AG08396 (cell line): Measurements from ENCODE around the gene STX7.

Experiments used
- DNase-seq: peaks from one replicate; pipeline ENCODE4 v3.0.0; 2012; ENCODE audit warnings: low spot score, mixed read lengths

The STX7 gene

GRCh38 chr6:132476688-132477087, 36.2 kb downstream of the STX7 start:
- DNase-seq, result no peak

- DNase-seq, result no peak
Measured at GRCh38 chr6:132475925-132476324, 37.0 kb downstream of the STX7 start.

DNA sequence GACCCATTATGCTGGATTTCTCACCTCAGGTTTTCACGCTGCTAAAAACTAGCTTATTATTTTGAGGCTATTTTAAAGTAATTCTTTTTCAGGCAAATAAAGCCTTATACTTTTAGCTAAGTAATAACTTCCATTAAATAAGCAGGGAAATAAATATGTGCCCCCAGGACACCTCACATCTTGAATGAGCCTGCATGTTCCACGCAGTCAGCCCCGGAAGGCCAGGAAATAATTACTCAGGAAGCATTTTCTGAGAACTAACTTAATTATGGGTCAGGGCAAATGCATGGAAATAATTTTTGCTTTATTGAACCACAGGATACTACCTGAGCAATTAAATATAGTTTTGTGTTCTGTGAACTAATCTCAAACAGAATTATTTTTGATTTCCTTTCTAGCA, 41.1 kb downstream of the STX7 start:
- DNase-seq, result no peak

GRCh38 chr6:132466952-132467351, 46.0 kb downstream of the STX7 start:
- no peak for DNase-seq

DNA sequence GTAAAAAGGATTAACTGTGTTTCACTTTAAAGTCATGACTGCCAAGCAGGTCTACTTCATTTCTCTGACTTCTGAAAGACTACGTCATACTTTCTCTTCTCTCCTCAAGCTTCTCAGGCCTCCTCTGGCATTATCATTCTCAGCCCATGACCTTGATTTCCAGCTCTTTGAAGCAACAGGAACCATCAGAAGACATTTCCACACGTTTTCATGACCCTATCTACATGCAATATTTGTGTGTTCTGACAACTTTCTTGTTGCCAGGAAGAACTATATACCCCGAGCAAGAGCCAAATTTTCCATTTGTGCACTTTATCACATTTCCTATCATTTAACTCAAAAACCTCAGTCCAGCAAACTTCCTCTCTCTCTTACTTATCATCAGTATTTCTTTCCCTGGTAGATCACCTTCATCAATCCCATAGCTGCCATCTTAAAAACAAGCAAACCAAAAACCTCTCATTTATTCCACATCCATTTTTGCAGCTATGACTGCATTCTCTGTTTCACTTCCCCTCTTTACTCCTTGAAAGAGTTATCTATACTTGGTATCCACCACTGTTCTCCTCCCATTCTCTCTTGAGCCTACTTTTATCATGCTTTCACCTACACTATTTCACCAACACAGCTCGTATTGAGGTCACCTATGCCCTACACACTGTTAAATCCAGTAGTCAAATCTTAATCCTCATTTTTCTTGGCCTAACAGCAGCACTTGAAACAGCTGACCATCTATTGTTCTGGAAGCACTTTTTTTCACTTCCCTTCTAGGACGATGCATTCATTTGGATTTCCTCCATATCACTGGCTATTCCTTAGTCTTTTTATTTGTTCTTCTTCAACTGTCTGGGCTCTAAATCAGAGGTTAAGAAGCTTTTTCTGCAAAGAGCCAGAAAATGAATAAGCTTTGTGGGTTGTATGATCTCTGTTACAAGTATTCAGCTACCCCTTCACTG, 47.1 kb downstream of the STX7 start:
- no peak for DNase-seq

GRCh38 chr6:132464538-132465256, 48.2 kb downstream of the STX7 start:
- no peak for DNase-seq

DNA sequence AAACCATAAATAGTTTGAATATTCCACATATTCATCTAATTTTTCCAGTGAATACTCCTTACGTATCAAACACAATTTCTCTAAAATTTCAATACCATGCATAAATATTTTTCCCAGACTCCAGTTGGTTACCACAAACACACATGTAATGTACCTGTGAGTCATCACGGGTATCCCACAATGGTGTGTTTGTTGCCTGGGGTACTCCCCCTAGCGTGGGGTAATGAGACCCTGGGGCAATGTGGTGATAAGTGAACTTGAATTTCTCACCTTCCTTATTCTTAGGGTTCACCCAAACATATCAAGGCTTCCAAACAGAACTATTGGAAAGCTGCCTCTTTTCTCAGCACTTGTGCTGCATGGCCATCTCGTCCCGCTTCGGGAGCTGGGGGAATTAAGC, 51.0 kb downstream of the STX7 start:
- DNase-seq, result no peak

GRCh38 chr6:132459605-132459952, 53.3 kb downstream of the STX7 start:
- no peak for DNase-seq

- no peak for DNase-seq
Measured at GRCh38 chr6:132458887-132459604, 53.9 kb downstream of the STX7 start.

- DNase-seq, result peak; percentile 15
Measured at GRCh38 chr6:132456700-132457143, 56.2 kb downstream of the STX7 start.

DNA sequence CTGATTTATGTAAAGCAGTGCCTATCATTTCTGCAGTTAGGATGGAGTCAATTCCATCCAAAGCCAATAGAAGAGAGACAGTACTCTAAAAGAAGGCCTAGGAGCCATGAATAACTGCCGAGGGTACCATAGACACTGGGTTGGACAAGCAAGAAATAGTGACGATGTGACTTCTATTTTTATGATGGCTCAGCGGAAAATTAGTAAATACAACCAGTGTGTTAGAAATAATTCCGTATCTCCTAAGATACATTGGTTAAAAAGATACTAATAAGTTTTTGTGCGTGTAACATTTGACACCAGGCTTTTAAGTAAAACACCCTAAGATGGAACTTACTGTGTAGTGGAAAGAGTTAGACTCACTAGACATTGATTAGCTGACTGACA, 66.1 kb downstream of the STX7 start:
- DNase-seq, result no peak

- DNase-seq, result no peak
Measured at GRCh38 chr6:132446141-132446854, 66.6 kb downstream of the STX7 start.

DNA sequence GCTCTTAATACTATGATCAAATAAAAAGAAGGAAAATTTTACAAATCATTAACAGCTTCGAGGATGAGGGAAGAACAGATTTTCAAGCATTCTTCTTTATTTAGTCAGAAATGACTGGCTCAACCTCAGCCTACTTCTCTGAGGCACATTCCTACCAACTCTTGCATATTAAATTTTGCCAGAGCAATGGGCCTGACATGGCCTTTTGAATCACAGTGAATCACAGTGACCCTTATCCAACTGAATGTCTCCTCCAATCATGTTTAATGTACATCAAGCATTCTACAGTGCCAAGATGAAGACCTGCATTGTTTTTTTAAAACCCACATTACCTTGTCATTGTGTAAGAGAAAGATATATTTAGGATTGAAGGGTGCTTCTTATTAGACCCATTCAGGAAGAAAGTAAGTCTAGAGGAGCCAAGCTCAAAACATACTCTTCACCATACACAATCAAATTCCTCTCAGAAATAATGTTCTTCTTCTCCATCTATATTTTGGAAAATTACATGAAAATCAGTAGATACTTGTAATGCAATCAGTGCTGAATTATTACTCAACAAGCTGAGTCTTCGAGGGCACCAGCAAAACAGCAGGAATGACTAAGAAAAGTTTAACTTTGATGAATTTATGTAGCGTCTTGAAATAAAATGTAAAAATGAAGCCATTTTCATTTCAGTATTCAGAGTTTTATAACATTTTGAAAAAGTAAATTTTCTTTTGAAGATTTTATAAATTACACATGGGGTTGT, 67.5 kb downstream of the STX7 start:
- DNase-seq, result peak; percentile 58

GRCh38 chr6:132443206-132443605, 69.7 kb downstream of the STX7 start:
- DNase-seq, result no peak

DNA sequence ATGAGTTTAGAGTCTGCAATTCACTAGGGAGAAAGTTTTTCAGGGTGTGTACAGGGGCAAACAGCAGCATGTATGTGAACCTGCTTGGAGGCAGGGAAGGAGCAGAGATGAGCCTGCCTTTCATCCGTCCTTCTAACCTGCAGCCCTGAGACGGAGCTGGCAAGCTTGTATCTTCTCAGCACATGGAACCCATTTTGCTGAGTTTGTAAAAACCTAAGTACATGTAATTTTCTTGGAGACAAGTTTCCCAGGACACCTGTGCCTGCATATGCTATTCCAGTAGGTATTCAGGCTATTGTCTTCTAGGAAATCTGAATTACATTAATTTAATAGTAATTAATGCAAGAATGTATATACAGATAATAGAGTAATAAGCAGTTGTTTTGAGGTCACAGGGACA, 82.8 kb downstream of the STX7 start:
- DNase-seq, result no peak

DNA sequence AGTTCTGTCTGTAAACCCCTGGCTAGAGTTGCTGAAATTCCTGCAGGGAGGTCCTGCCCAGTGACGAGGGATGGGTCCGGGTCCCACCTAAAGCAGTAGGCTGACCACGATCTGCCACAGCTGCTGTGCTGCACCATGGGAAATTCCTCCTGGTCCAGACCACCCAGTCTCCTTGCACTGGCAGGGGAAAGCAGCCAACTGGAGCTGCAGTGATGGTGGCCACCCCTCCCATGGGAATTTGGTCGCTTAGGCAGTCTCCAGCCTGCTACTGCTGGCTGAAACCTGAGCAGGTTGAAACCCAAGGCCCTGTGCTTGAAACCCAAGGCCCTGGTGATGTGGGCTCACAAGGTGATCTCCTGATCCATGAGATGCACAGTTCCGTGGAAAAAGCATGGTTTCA, 87.7 kb downstream of the STX7 start:
- no peak for DNase-seq

DNA sequence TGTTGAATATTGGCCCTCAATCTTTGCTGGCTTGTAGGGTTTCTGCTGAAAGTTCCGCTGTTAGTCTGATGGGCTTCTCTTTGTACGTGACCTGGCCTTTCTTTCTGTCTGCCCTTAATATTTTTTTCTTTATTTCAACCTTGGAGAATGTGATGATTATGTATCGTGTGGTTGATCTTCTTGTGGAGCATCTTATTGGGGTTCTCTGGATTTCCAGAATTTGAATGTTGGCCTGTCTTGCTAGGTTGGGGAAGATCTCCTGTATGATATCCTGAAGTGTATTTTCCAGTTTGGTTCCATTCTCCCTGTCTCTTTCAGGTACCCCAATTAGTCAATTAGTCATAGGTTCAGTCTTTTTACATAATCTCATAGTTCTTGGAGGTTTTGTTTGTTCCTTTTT, 89.1 kb downstream of the STX7 start:
- no peak for DNase-seq

DNA sequence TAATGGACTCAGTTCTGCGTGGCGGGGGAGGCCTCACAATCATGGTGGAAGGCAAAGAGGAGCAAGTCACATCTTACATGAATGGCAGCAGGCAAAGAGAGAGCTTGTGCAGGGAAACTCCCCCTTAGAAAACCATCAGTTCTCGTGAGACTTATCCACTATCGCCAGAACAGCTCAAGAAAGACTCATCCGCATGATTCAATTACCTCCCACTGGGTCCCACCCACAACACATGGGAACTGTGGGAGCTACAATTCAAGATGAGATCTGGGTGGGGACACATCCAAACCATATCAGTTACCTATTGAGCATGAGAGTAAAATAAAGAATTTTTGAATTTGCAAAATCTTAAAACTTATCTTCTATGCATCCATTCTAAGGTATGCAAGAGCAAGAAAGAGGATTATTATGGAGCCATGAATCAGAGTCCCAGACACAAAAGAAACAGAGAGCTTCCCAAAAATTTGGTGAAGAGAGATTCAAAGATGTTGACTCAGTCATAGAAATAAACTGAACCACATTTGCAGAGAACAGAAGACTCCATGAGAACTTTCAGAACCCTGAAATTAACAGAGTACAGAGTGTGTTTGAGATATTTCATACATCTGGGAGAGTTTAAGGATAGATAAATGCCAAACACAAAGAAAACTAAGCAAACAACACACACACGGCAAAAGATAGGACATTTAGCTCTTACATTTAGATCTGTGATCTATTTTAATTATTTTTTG, 94.5 kb downstream of the STX7 start:
- DNase-seq, result no peak

- no peak for DNase-seq
Measured at GRCh38 chr6:132414761-132415160, 98.2 kb downstream of the STX7 start.

DNA sequence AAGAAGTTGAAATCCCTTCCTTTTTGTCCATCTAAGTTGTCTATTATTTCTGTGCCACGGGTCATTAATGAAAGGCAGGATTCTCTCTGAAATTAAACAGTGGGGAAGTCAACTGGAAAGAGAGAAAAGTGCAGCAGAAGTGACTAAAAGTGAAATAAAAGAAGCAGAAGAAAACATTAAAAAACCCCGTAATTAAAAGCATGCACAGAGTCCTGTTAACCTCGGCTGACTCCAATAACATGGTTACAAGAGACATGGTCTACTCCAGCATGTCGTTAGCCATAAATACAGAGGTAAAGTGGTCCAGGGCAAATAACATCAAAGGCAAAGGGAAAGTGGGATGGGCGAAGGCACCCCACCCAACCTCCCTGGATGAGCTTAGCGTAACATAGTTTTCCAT, 98.6 kb downstream of the STX7 start:
- no peak for DNase-seq

DNA sequence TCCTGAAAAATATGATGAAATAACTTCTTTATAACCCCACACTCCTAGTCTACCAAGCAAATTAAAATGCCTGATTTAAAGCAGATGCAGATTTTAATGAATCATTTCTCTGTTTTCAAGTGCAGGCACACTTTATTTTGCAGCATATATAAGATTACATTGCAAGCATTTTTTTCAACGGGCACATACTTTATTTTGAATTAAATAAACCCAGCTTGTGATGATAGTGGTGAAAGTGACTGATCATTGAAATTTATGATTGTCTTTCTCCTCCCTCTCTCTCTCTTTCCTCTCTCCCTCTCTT, 99.5 kb downstream of the STX7 start:
- no peak for DNase-seq
